Measurements from ENCODE around the gene RMDN2. TPM values are rescaled to one million over a fixed set of nuclear protein-coding genes. Genes with fewer than 3 reads are reported as not detected.

Gene RMDN2
- total and polyA plus RNA-seq, 8 donors = 1.8 to 21.9 (median 2.7) TPM

- no peak for DNase-seq
- Histone ChIP-seq H3K36me3 (no peaks in the 10 kb centered on the region), H3K9me3 (no peaks in the 10 kb centered on the region), H3K4me1 (peaks cover 0 to 7% (median 0%) of the 10 kb centered on the region in 4 donors), H3K27me3 (no peaks in the 10 kb centered on the region), H3K27ac (no peak overlapping the region), H3K4me3 (no peak overlapping the region)
- intact Hi-C loops (cut with DNase I; ENCODE audit: low total_unique reads) = loop anchor here (5.0 kb wide), 1 partner anchor 294 kb away; no protein-coding TSS in a partner anchor
- 50 to 72% (median 60%) methylated on average over 1 of the region's 1 CpG for WGBS, 5 donors
- TF ChIP-seq POLR2AphosphoS5 (IDR thresholded peaks at IDR 0.05) (no peak), EP300 (IDR thresholded peaks at IDR 0.05) (no peak), POLR2A (IDR thresholded peaks at IDR 0.05) (no peak), CTCF (IDR thresholded peaks at IDR 0.05) (no peak)
These were observed 58.6 kb downstream of the RMDN2 start for GRCh38 chr2:37983719-37984118.

GRCh38 chr2:37984176-37984575, 59.1 kb downstream of the RMDN2 start:
- intact Hi-C loops (cut with DNase I; ENCODE audit: low total_unique reads) = loop anchor here (5.0 kb wide), 1 partner anchor 293 kb away; no protein-coding TSS in a partner anchor
- 64 to 98% (median 91%) methylated on average over 1 of the region's 1 CpG for WGBS, 5 donors
- no peak overlapping the region for H3K27ac ChIP-seq
- no peak for TF ChIP-seq CTCF (IDR thresholded peaks at IDR 0.05)
- TF ChIP-seq POLR2A (IDR thresholded peaks at IDR 0.05) = no peak
- no peak for TF ChIP-seq POLR2AphosphoS5 (IDR thresholded peaks at IDR 0.05)
- no peak for TF ChIP-seq EP300 (IDR thresholded peaks at IDR 0.05)
- DNase-seq = no peak
- H3K9me3 ChIP-seq = no peaks in the 10 kb centered on the region
- no peaks in the 10 kb centered on the region for H3K27me3 ChIP-seq
- H3K36me3 ChIP-seq = no peaks in the 10 kb centered on the region
- no peak overlapping the region for H3K4me3 ChIP-seq
- H3K4me1 ChIP-seq = peaks cover 0 to 7% (median 0%) of the 10 kb centered on the region in 4 donors

- TF ChIP-seq POLR2A (IDR thresholded peaks at IDR 0.05) (no peak), EP300 (IDR thresholded peaks at IDR 0.05) (no peak), CTCF (IDR thresholded peaks at IDR 0.05) (no peak), POLR2AphosphoS5 (IDR thresholded peaks at IDR 0.05) (no peak)
- DNase-seq = peak in 1 of 2 donors; percentile 16
- Histone ChIP-seq H3K36me3 (no peaks in the 10 kb centered on the region), H3K27ac (no peak overlapping the region), H3K27me3 (no peaks in the 10 kb centered on the region), H3K9me3 (no peaks in the 10 kb centered on the region), H3K4me3 (no peak overlapping the region), H3K4me1 (peaks cover 0 to 7% (median 0%) of the 10 kb centered on the region in 4 donors)
- intact Hi-C loops (cut with DNase I; ENCODE audit: low total_unique reads) = loop anchor here (5.0 kb wide), 1 partner anchor 293 kb away; no protein-coding TSS in a partner anchor
These were observed 59.5 kb downstream of the RMDN2 start for GRCh38 chr2:37984589-37984988.

- Histone ChIP-seq H3K4me3 (no peak overlapping the region), H3K27me3 (no peaks in the 10 kb centered on the region), H3K36me3 (no peaks in the 10 kb centered on the region), H3K9me3 (no peaks in the 10 kb centered on the region), H3K27ac (no peak overlapping the region), H3K4me1 (peaks cover 0 to 7% (median 0%) of the 10 kb centered on the region in 4 donors)
- no peak for DNase-seq
- intact Hi-C loops (cut with DNase I; ENCODE audit: low total_unique reads) = no loop called here
- WGBS, 5 donors = 38 to 61% (median 58%) methylated on average over 1 of the region's 1 CpG
- no peak for TF ChIP-seq POLR2A (IDR thresholded peaks at IDR 0.05)
- TF ChIP-seq CTCF (IDR thresholded peaks at IDR 0.05) = no peak
- TF ChIP-seq POLR2AphosphoS5 (IDR thresholded peaks at IDR 0.05) = no peak
These were observed 60.2 kb downstream of the RMDN2 start for GRCh38 chr2:37985333-37985732.
